Heart right ventricle (tissue), 16 donors: ENCODE measurements around the gene TMEM115. TPM values are rescaled to one million over a fixed set of nuclear protein-coding genes. Genes with fewer than 3 reads are reported as not detected.
"Not testable (repeated sequence)": the region's sequence is repeated elsewhere in the genome, so short reads cannot be mapped to it uniquely, and the experiment has no call there.

Source experiments
- ATAC-seq, 8 donors: fragments of 200-7000 bp; cut with Tn5 transposase; one replicate each; pipeline ENCODE4 v1.9.1; 2020; ENCODE audit warnings: mild to moderate bottlenecking in 8 of 8, moderate library complexity in 8 of 8, moderate number of reproducible peaks in 1 of 8
- DNase-seq, 2 donors: peaks; one replicate each; pipeline ENCODE4 v3.0.0-alpha.2; 2020
- H3K27ac ChIP-seq, 10 donors: fragments of 200-600 bp; sonication (generic) in 2 of 10; one replicate each; pipeline versions ENCODE4 v1.5.0 to v1.8.0; 2020 to 2022; ENCODE audit warnings: mild to moderate bottlenecking in 3 of 10
- H3K27me3 ChIP-seq, 7 donors: fragments of 200-600 bp; one replicate each; pipeline ENCODE4 v1.8.0; 2021 to 2022; ENCODE audit warnings: mild to moderate bottlenecking in 2 of 7
- H3K36me3 ChIP-seq, 9 donors: fragments of 200-600 bp; sonication (generic) in 1 of 9; one replicate each; pipeline versions ENCODE4 v1.5.0 to v1.8.0; 2020 to 2022; ENCODE audit warnings: mild to moderate bottlenecking in 2 of 9
- H3K4me1 ChIP-seq, 9 donors: fragments of 200-600 bp; sonication (generic) in 1 of 9; one replicate each; pipeline versions ENCODE4 v1.5.0 to v1.8.0; 2020 to 2022; ENCODE audit warnings: mild to moderate bottlenecking in 4 of 9
- H3K4me3 ChIP-seq, 10 donors: fragments of 200-600 bp; sonication (generic) in 2 of 10; one replicate each; pipeline versions ENCODE4 v1.5.0 to v1.8.0; 2020 to 2022; ENCODE audit warnings: mild to moderate bottlenecking in 7 of 10, moderate library complexity in 2 of 10
- H3K9me3 ChIP-seq, 11 donors: fragments of 200-600 bp in 10 of 11; sonication (generic) in 2 of 11; one replicate each; pipeline versions ENCODE4 v1.5.0 to v1.8.0; 2013 to 2022; ENCODE audit warnings: mild to moderate bottlenecking in 2 of 11, control low read depth in 1 of 11, moderate library complexity in 1 of 11
- WGBS, 2 donors: extraction: QIAGEN DNeasy Blood & Tissue Kit; methylation state at CpG; one replicate each; pipeline ENCODE4 v1.1.7; 2013; ENCODE audit warnings: inconsistent platforms in 1 of 2; 5-methylcytosine and 5-hydroxymethylcytosine counted together
- intact Hi-C, 10 donors: fragments of 100-400 bp; cut with DNase I; formaldehyde crosslinking; loops; one replicate each; pipeline versions ENCODE4 v1.11.1 to v1.14.2; 2022
- polyA plus RNA-seq, 2 donors: library from polyadenylated mRNA; stranded (reverse); fragments of 200-250 nt; gene quantifications; one replicate each; pipeline ENCODE4 v1.2.3, GENCODE V29; 2013
- total RNA-seq, 10 donors: library from RNA; stranded (reverse); fragmentation: NEBNext Ultra II Directional in 3 of 10; extraction: Animal tissue kit (Norgen Biotek cat#: 25700) in 3 of 10; gene quantifications; one replicate each; pipeline versions ENCODE4 v1.2.1 to v1.2.4, GENCODE V29; 2021 to 2023
- TF ChIP-seq, protein P1 (sequence below), 9 donors: fragments of 200-600 bp; sonication (generic) in 2 of 9; IDR thresholded peaks; one replicate each; pipeline versions ENCODE4 v1.5.0 to v1.8.0; 2021 to 2022; ENCODE audit warnings: antibody characterized with exemption in 9 of 9, mild to moderate bottlenecking in 5 of 9, moderate library complexity in 1 of 9
- donor health status: Arrhythmogenic right ventricular cardiomyopathy.
- donor health status: ischemic (EF 13 %, LVEDD 7.1; RV severe dilation, severe dysfunction).
- donor health status: healthy with polysubstance abuse.
- donor health status: DM: no; HTN: yes; CAD: no.
- donor health status: DM: no; HTN: no; CAD: no.
- donor health status: ischemic (EF 25% LVEDD 6.9; RV normal size, moderate dysfunction).
- donor health status: ischemic (EF 25% LVEDD 5.7; RV mildly dilated, moderate dysfunction).
- donor health status: healthy.
- donor health status: DM: yes; HTN: yes; CAD: no.
- donor health status: Ischemic cardiomyopathy.
- donor health status: ischemic (EF 35%, LVEDD 5.7; RV mildly dilated, moderate dysfunction).
- donor health status: nonischemic (EF 11% LVEDD 7.7; RV severe dilation, severe dysfunction).
- donor health status: DM: yes; HTN: yes; CAD: no.
- donor health status: PGD.
- donor health status: ischemic (EF 29% LVEDD 5.4; RV normal size, mild dysfunction).
- donor health status: nonischemic (EF 23%, LVEDD 6.1; RV moderate dilation, normal function).

TMEM115 gene
- total and polyA plus RNA-seq, 12 donors: 18.1 to 47.6 (median 24.2) TPM

DNA sequence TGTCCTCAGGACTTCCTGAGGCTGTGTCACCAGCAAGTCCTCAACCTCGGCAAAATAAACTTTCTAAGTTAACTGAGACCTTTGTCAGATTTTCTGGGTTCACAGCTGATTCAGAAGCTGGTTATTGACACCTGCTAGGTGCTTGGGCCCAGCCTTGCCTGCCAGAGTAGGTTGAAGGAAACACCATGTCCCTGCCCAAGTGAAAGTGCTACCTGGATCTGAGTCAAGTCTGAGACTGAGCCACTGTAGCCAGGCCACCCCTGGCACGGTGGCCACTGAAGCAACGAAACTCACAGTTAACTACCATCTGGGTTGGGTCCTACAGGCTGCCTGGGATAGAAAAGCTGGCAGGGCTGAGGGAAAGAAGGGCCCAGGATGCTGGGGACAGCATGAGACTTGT lies 45.0 kb downstream of the TMEM115 start:
- Histone ChIP-seq H3K27me3 (no peaks in the 10 kb centered on the region), H3K4me1 (peaks cover 8 to 39% (median 27%) of the 10 kb centered on the region in 9 donors), H3K9me3 (no peaks in the 10 kb centered on the region), H3K27ac (peak overlapping the region in 2 of 10 donors; percentile 4 to 44), H3K36me3 (peaks cover 0 to 54% (median 33%) of the 10 kb centered on the region in 9 donors), H3K4me3 (no peak overlapping the region)
- intact Hi-C loops: no loop called here
- peak in 2 of 8 donors; percentile 4 to 14 for ATAC-seq
- WGBS, 2 donors: 58 to 83% methylated on average over 3 of the region's 3 CpGs
- no peak for DNase-seq
- TF ChIP-seq, protein P1, sequence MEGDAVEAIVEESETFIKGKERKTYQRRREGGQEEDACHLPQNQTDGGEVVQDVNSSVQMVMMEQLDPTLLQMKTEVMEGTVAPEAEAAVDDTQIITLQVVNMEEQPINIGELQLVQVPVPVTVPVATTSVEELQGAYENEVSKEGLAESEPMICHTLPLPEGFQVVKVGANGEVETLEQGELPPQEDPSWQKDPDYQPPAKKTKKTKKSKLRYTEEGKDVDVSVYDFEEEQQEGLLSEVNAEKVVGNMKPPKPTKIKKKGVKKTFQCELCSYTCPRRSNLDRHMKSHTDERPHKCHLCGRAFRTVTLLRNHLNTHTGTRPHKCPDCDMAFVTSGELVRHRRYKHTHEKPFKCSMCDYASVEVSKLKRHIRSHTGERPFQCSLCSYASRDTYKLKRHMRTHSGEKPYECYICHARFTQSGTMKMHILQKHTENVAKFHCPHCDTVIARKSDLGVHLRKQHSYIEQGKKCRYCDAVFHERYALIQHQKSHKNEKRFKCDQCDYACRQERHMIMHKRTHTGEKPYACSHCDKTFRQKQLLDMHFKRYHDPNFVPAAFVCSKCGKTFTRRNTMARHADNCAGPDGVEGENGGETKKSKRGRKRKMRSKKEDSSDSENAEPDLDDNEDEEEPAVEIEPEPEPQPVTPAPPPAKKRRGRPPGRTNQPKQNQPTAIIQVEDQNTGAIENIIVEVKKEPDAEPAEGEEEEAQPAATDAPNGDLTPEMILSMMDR (IDR thresholded peaks at IDR 0.05): no peak

DNA sequence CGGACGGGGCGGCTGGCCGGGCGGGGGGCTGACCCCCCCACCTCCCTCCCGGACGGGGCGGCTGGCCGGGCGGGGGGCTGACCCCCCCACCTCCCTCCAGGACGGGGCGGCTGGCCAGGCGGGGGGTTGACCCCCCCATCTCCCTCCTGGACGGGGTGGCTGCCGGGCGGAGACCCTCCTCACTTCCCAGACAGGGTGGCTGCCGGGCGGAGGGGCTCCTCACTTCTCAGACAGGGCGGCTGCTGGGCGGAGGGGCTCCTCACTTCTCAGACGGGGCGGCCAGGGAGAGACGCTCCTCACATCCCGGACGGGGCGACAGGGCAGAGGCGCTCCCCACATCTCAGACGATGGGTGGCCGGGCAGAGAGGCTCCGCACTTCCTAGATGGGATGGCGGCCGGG lies 47.3 kb downstream of the TMEM115 start:
- ATAC-seq, H3K4me3 ChIP-seq, H3K27me3 ChIP-seq, H3K27ac ChIP-seq, H3K9me3 ChIP-seq, intact Hi-C loops, DNase-seq: not testable (repeated sequence)
- H3K4me1 ChIP-seq: peaks cover 0 to 16% (median 6%) of the 10 kb centered on the region in 9 donors
- peaks cover 0 to 40% (median 10%) of the 10 kb centered on the region in 9 donors for H3K36me3 ChIP-seq
- WGBS, 2 donors: 89 to 91% methylated on average over 29 to 32 of the region's 32 CpGs

Other genes with a start within 250 kb of the TMEM115 start
- 10 to 100 TPM in 5 of 10 donors, 1 to 10 TPM in 5; 5.1 to 37.2 (median 10.2) TPM for gene SEMA3F, start 204.2 kb downstream of the TMEM115 start, total RNA-seq
- gene SEMA3F, start 204.2 kb downstream of the TMEM115 start, polyA plus RNA-seq: 10 to 100 TPM; 15.1 to 21.3 TPM
- gene GNAT1, start 167.9 kb downstream of the TMEM115 start, total RNA-seq: not detected
- gene GNAT1, start 167.9 kb downstream of the TMEM115 start, polyA plus RNA-seq: not detected
- 10 to 100 TPM in 7 of 10 donors, 1 to 10 TPM in 3; 6.2 to 16.4 (median 11.2) TPM for gene SLC38A3, start 154.2 kb downstream of the TMEM115 start, total RNA-seq
- gene SLC38A3, start 154.2 kb downstream of the TMEM115 start, polyA plus RNA-seq: 10 to 100 TPM in 1 of 2 donors, 1 to 10 TPM in 1; 1.4 to 11.8 TPM
- gene GNAI2, start 123.3 kb downstream of the TMEM115 start, total RNA-seq: 100 to 1,000 TPM; 112 to 270 (median 146) TPM
- gene GNAI2, start 123.3 kb downstream of the TMEM115 start, polyA plus RNA-seq: 100 to 1,000 TPM; 107 to 171 TPM
- 10 to 100 TPM; 14.9 to 28.8 (median 21.9) TPM for gene SEMA3B, start 90.4 kb downstream of the TMEM115 start, total RNA-seq
- gene SEMA3B, start 90.4 kb downstream of the TMEM115 start, polyA plus RNA-seq: 10 to 100 TPM; 21.2 to 46.7 TPM
- gene LSMEM2, start 80.4 kb downstream of the TMEM115 start, total RNA-seq: 10 to 100 TPM; 13.2 to 45.2 (median 33.2) TPM
- gene LSMEM2, start 80.4 kb downstream of the TMEM115 start, polyA plus RNA-seq: 10 to 100 TPM in 1 of 2 donors, 1 to 10 TPM in 1; 1.9 to 26.3 TPM
- gene IFRD2, start 67.1 kb downstream of the TMEM115 start, total RNA-seq: 10 to 100 TPM; 45.3 to 96.2 (median 54.1) TPM
- 100 to 1,000 TPM in 1 of 2 donors, 10 to 100 TPM in 1; 88.1 to 123 TPM for gene IFRD2, start 67.1 kb downstream of the TMEM115 start, polyA plus RNA-seq
- 1 to 10 TPM in 8 of 10 donors, under 1 TPM in 2; 0.80 to 3.0 (median 1.9) TPM for gene HYAL3, start 60.1 kb downstream of the TMEM115 start, total RNA-seq
- 1 to 10 TPM; 2.0 to 2.8 TPM for gene HYAL3, start 60.1 kb downstream of the TMEM115 start, polyA plus RNA-seq
- gene NAA80, start 60.1 kb downstream of the TMEM115 start, total RNA-seq: 10 to 100 TPM in 1 of 10 donors, 1 to 10 TPM in 9; 7.7 to 11.1 (median 8.2) TPM
- gene NAA80, start 60.1 kb downstream of the TMEM115 start, polyA plus RNA-seq: 10 to 100 TPM in 1 of 2 donors, 1 to 10 TPM in 1; 6.4 to 13.5 TPM
- 100 to 1,000 TPM in 1 of 10 donors, 10 to 100 TPM in 9; 48.8 to 120 (median 66.7) TPM for gene HYAL1, start 55.9 kb downstream of the TMEM115 start, total RNA-seq
- 10 to 100 TPM; 41.0 to 70.5 TPM for gene HYAL1, start 55.9 kb downstream of the TMEM115 start, polyA plus RNA-seq
- gene HYAL2, start 36.8 kb downstream of the TMEM115 start, total RNA-seq: 10 to 100 TPM; 25.1 to 94.0 (median 35.2) TPM
- gene HYAL2, start 36.8 kb downstream of the TMEM115 start, polyA plus RNA-seq: 100 to 1,000 TPM in 1 of 2 donors, 10 to 100 TPM in 1; 86.5 to 135 TPM
- gene TUSC2, start 31.3 kb downstream of the TMEM115 start, total RNA-seq: 10 to 100 TPM; 23.7 to 34.9 (median 26.9) TPM
- 10 to 100 TPM; 27.4 to 59.1 TPM for gene TUSC2, start 31.3 kb downstream of the TMEM115 start, polyA plus RNA-seq
- 10 to 100 TPM in 8 of 10 donors, 1 to 10 TPM in 2; 9.9 to 17.8 (median 11.9) TPM for gene RASSF1, start 18.7 kb downstream of the TMEM115 start, total RNA-seq
- gene RASSF1, start 18.7 kb downstream of the TMEM115 start, polyA plus RNA-seq: 10 to 100 TPM; 22.1 to 59.8 TPM
- under 1 TPM in 3 of 10 donors, not detected in 7; 0.15 to 0.65 (median 0.22) TPM for gene ZMYND10, start 13.8 kb downstream of the TMEM115 start, total RNA-seq
- gene ZMYND10, start 13.8 kb downstream of the TMEM115 start, polyA plus RNA-seq: under 1 TPM; 0.20 to 0.88 TPM
- 10 to 100 TPM; 13.0 to 23.6 (median 16.3) TPM for gene NPRL2, start 8.7 kb downstream of the TMEM115 start, total RNA-seq
- 10 to 100 TPM; 15.5 to 29.8 TPM for gene NPRL2, start 8.7 kb downstream of the TMEM115 start, polyA plus RNA-seq
- 10 to 100 TPM in 1 of 10 donors, 1 to 10 TPM in 9; 3.9 to 10.9 (median 5.6) TPM for gene CYB561D2, start 8.7 kb downstream of the TMEM115 start, total RNA-seq
- 10 to 100 TPM in 1 of 2 donors, 1 to 10 TPM in 1; 8.1 to 21.8 TPM for gene CYB561D2, start 8.7 kb downstream of the TMEM115 start, polyA plus RNA-seq
- gene CACNA2D2, start 144.1 kb upstream of the TMEM115 start, total RNA-seq: 1 to 10 TPM in 9 of 10 donors, under 1 TPM in 1; 0.95 to 3.9 (median 2.6) TPM
- 1 to 10 TPM in 1 of 2 donors, under 1 TPM in 1; 0.42 to 2.2 TPM for gene CACNA2D2, start 144.1 kb upstream of the TMEM115 start, polyA plus RNA-seq
- 10 to 100 TPM; 31.6 to 49.9 (median 43.4) TPM for gene C3orf18, start 208.2 kb upstream of the TMEM115 start, total RNA-seq
- 10 to 100 TPM; 19.9 to 28.7 TPM for gene C3orf18, start 208.2 kb upstream of the TMEM115 start, polyA plus RNA-seq
- 10 to 100 TPM; 10.6 to 19.0 (median 14.8) TPM for gene HEMK1, start 210.0 kb upstream of the TMEM115 start, total RNA-seq
- gene HEMK1, start 210.0 kb upstream of the TMEM115 start, polyA plus RNA-seq: 10 to 100 TPM; 13.5 to 17.7 TPM